ENCODE data around the gene DHX9. TPM values are rescaled to one million over a fixed set of nuclear protein-coding genes. Genes with fewer than 3 reads are reported as not detected.

Gene DHX9
- total and polyA plus RNA-seq, 9 of the 15 experiments (the other 6 are each of a cell fraction or from before 2014, with no cell fraction given), result 100 to 409 (median 294) TPM

GRCh38 chr1:182839209-182840066 lies at the start of gene DHX9 (continued):
- TF ChIP-seq NCOA4 (IDR thresholded peaks at IDR 0.05; ENCODE audit: partially characterized antibody), result peak; percentile 35
- TF ChIP-seq, protein P1, sequence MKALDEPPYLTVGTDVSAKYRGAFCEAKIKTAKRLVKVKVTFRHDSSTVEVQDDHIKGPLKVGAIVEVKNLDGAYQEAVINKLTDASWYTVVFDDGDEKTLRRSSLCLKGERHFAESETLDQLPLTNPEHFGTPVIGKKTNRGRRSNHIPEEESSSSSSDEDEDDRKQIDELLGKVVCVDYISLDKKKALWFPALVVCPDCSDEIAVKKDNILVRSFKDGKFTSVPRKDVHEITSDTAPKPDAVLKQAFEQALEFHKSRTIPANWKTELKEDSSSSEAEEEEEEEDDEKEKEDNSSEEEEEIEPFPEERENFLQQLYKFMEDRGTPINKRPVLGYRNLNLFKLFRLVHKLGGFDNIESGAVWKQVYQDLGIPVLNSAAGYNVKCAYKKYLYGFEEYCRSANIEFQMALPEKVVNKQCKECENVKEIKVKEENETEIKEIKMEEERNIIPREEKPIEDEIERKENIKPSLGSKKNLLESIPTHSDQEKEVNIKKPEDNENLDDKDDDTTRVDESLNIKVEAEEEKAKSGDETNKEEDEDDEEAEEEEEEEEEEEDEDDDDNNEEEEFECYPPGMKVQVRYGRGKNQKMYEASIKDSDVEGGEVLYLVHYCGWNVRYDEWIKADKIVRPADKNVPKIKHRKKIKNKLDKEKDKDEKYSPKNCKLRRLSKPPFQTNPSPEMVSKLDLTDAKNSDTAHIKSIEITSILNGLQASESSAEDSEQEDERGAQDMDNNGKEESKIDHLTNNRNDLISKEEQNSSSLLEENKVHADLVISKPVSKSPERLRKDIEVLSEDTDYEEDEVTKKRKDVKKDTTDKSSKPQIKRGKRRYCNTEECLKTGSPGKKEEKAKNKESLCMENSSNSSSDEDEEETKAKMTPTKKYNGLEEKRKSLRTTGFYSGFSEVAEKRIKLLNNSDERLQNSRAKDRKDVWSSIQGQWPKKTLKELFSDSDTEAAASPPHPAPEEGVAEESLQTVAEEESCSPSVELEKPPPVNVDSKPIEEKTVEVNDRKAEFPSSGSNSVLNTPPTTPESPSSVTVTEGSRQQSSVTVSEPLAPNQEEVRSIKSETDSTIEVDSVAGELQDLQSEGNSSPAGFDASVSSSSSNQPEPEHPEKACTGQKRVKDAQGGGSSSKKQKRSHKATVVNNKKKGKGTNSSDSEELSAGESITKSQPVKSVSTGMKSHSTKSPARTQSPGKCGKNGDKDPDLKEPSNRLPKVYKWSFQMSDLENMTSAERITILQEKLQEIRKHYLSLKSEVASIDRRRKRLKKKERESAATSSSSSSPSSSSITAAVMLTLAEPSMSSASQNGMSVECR (CRISPR knock-in tag; IDR thresholded peaks at IDR 0.05), result peak; percentile 78
- 0 out of 2 replicates have a peak, but pooled peaks have one; percentile 9 for TF ChIP-seq ZNF134 (CRISPR knock-in tag; conservative IDR thresholded peaks at IDR 0.05)
- TF ChIP-seq DIDO1 (tag; IDR thresholded peaks at IDR 0.05; ENCODE audit: low read depth), result no peak
- TF ChIP-seq PURB (CRISPR knock-in tag; IDR thresholded peaks at IDR 0.05; ENCODE audit: low read depth), result no peak
- peak; percentile 62 for TF ChIP-seq BHLHE40 (IDR thresholded peaks at IDR 0.05; ENCODE audit: low read length)
- TF ChIP-seq ZNF316 (IDR thresholded peaks at IDR 0.05), result 0 out of 2 replicates have a peak, but pooled peaks have one; percentile 37
- peak; percentile 86; the same call in 1 of the 2 replicates for TF ChIP-seq SPI1 (IDR thresholded peaks at IDR 0.05; ENCODE audit: borderline replicate concordance, low read depth, low read length)
- TF ChIP-seq CTBP1 (IDR thresholded peaks at IDR 0.05; ENCODE audit: borderline replicate concordance), result peak; percentile 82
- TF ChIP-seq MCM7 (IDR thresholded peaks at IDR 0.05), result no peak
- peak; percentile 87 for TF ChIP-seq CXXC5 (CRISPR knock-in tag; IDR thresholded peaks at IDR 0.05)
- TF ChIP-seq ZC3H8 (IDR thresholded peaks at IDR 0.05), result no peak
- TF ChIP-seq FOXP4 (CRISPR knock-in tag; IDR thresholded peaks at IDR 0.05; ENCODE audit: borderline replicate concordance), result 0 out of 2 replicates have a peak, but pooled peaks have one; percentile 24
- TF ChIP-seq, protein P2, sequence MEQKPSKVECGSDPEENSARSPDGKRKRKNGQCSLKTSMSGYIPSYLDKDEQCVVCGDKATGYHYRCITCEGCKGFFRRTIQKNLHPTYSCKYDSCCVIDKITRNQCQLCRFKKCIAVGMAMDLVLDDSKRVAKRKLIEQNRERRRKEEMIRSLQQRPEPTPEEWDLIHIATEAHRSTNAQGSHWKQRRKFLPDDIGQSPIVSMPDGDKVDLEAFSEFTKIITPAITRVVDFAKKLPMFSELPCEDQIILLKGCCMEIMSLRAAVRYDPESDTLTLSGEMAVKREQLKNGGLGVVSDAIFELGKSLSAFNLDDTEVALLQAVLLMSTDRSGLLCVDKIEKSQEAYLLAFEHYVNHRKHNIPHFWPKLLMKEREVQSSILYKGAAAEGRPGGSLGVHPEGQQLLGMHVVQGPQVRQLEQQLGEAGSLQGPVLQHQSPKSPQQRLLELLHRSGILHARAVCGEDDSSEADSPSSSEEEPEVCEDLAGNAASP (IDR thresholded peaks at IDR 0.05), result no peak
- no peak; the same call in 1 of the 2 replicates for TF ChIP-seq LARP7 (IDR thresholded peaks at IDR 0.05)
- TF ChIP-seq ZNF707 (CRISPR knock-in tag; conservative IDR thresholded peaks at IDR 0.05), result no peak
- TF ChIP-seq SUPT5H (IDR thresholded peaks at IDR 0.05), result peak; percentile 99
- TF ChIP-seq SNRNP70 (optimal IDR thresholded peaks at IDR 0.05; ENCODE audit: low read depth, low read length), result no peak
- no peak for TF ChIP-seq CEBPG (CRISPR knock-in tag; IDR thresholded peaks at IDR 0.05)
- no peak for TF ChIP-seq CEBPG (tag; conservative IDR thresholded peaks at IDR 0.05 in 1 of 2, IDR thresholded peaks at IDR 0.05 in 1 of 2)
- 0 out of 2 replicates have a peak, but pooled peaks have one; percentile 40 for TF ChIP-seq FOSL1 (tag; conservative IDR thresholded peaks at IDR 0.05)
- no peak for TF ChIP-seq ETS2 (tag; IDR thresholded peaks at IDR 0.05; ENCODE audit: borderline replicate concordance, poor library complexity, severe bottlenecking)

Data from K562 (cell line).